ENCODE results near the gene TMSB15B.
A peak's percentile ranks its signal among the peaks of the same experiment; 100 is the strongest.
"Not testable (repeated sequence)": the region's sequence is repeated elsewhere in the genome, so short reads cannot be mapped to it uniquely, and the experiment has no call there.

Gene TMSB15B

GRCh38 chrX:103962411-103963278, at the start of gene TMSB15B:
TSS of gene TMSB15B (plus strand) at chrX:103962627.
- not testable (repeated sequence) for DNase-seq (ENCODE audit: low read depth)

DNA sequence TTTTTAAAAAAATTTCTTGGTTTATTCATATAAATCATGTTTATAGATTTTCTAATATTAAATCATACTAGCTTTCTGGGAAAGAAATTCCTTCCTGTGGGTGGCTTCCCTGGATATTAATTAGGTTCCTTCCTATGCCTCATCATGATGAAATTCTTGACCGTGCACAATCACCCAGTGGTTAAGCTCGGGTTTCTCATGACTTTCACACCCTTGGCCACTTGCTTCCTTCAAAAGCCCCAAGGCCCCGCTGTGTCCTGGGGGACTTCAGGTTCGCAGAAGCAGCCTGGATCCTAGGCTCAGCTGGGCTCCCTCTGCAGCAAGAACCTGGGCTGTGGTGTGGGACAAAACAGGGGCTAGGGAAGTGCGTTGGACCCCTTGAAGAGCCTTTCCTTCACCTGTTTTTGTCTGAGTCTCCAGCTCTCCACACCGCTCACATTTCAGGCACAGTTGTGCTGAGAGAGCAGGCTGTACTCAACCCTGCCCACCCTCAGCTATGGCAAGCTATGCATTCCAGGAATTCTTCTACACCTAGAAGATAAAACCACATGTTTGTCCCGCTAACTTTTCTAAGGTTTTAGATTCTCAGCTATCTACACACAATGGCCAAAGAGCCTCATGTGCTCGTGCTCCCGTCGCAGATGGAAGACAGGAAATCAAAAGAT, 48.9 kb upstream of the TMSB15B start:
- DNase-seq (ENCODE audit: low read depth) = peak; percentile 31

DNA sequence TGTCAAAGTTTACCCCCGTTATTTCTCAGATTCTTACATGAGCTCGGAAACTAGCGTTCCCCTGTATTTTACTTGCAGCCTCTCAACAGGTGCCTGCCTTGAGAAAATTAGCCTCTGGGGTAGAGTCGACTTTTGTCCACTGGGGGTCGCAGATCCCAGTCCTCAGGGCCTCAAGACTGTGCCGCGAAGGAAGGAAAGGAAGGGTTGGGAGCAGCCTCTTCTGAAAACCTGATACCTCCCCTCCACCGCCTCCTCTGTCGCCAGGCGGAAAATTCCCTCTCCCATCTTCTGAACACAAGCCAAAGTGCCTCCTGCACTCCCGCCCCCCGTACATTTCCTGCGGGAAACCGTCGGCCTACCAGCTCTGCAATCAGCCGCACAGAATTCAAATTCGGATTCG, 44.4 kb upstream of the TMSB15B start:
- DNase-seq (ENCODE audit: low read depth) = peak; percentile 74

- DNase-seq (ENCODE audit: low read depth) = peak; percentile 69
Measured at GRCh38 chrX:103918571-103919269, 43.7 kb upstream of the TMSB15B start.

GRCh38 chrX:103919270-103919637, 43.2 kb upstream of the TMSB15B start:
- DNase-seq (ENCODE audit: low read depth) = peak; percentile 54

GRCh38 chrX:103920515-103920914, 41.9 kb upstream of the TMSB15B start:
- not testable (repeated sequence) for DNase-seq (ENCODE audit: low read depth)

- DNase-seq (ENCODE audit: low read depth) = no peak
Measured at GRCh38 chrX:103927030-103927429, 35.4 kb upstream of the TMSB15B start.

DNA sequence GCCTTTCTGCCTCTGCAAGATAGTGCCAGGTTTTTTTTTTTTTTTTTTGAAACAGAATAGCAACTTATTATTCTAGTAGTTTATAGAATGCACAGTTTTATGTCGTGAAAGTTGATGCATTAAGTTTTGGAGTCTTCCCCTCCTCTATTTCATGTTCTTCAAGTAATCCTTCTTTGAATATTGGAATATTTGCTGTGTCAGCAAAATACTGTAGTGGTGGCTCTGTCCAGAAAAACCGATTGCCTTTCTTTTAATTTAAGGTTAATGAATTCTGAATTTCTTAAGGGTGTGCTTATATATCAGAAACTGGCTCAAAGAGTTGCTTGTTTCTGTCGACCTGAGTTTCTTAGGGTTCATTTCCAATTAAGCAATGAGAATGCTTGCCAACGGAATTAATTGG, 34.8 kb upstream of the TMSB15B start:
- no peak for DNase-seq (ENCODE audit: low read depth)

DNA sequence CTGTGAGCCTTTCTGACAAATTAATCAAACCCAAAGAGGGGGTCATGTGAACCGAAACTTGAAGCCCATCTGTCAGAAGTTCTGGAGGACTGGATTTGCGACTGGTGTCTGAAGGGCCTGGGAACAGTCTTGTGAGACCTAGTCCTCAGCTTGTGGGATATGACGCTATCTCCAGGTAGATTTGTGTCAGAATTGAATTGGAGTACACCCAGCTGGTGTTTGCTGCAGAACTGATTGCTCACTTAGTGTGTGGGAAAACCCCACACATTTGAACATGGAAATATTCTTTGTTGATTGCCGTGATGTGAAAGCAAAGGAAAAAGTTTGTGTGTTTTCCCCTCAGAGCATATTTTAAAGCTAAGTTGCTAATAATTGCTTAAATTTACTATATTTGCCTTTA, 30.3 kb upstream of the TMSB15B start:
- no peak for DNase-seq (ENCODE audit: low read depth)

DNA sequence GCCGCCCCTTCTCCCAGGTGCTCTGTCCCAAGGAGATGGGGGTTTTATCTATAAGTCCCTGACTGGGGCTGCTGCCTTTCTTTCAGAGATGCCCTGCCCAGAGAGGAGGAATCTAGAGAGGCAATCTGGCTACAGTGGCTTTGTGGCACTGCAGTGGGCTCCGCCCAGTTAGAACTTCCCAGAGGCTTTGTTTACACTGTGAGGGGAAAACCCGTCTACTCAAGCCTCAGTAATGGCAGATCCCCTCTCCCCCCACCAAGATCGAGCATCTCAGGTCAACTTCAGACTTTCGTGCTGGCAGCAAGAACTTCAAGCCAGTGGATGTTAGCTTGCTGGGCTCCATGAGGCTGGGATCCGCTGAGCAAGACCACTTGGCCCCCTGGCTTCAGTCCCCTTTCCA, 22.2 kb upstream of the TMSB15B start:
- not testable (repeated sequence) for DNase-seq (ENCODE audit: low read depth)

GRCh38 chrX:103941201-103941975, 21.0 kb upstream of the TMSB15B start:
- peak; percentile 43 for DNase-seq (ENCODE audit: low read depth)

- no peak for DNase-seq (ENCODE audit: low read depth)
Measured at GRCh38 chrX:103949506-103949905, 12.9 kb upstream of the TMSB15B start.

GRCh38 chrX:103953353-103953752, 9.1 kb upstream of the TMSB15B start:
- no peak for DNase-seq (ENCODE audit: low read depth)

DNA sequence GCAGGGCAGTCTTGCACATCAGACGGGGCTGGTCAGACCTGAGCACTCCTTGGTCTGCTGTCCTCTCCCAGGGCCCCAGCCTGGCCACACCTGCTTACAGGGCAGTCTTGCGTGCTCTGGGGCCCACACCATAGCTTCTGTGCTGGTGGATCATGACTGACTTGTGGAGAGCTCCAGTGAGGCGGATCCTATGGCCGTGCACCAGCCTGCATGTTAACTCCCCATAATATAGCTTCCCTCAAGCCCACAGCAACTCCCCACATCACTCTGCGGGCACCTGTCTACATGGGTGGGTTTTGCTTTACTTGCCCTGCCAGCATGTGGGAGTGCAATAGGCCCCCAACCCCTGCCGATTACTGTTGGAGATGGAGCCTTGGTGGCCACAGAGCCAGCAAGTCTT, 8.2 kb upstream of the TMSB15B start:
- DNase-seq (ENCODE audit: low read depth) = no peak

- not testable (repeated sequence) for DNase-seq (ENCODE audit: low read depth)
Measured at GRCh38 chrX:103960599-103960998, 1.8 kb upstream of the TMSB15B start.

- DNase-seq (ENCODE audit: low read depth) = not testable (repeated sequence)
Measured at GRCh38 chrX:103983508-103983907, 21.1 kb downstream of the TMSB15B start.

GRCh38 chrX:103999234-103999633, 36.8 kb downstream of the TMSB15B start:
- DNase-seq (ENCODE audit: low read depth) = no peak

- DNase-seq (ENCODE audit: low read depth) = no peak
Measured at GRCh38 chrX:104008831-104009230, 46.4 kb downstream of the TMSB15B start.

GRCh38 chrX:104013158-104013557, 50.7 kb downstream of the TMSB15B start:
- DNase-seq (ENCODE audit: low read depth) = no peak

DNA sequence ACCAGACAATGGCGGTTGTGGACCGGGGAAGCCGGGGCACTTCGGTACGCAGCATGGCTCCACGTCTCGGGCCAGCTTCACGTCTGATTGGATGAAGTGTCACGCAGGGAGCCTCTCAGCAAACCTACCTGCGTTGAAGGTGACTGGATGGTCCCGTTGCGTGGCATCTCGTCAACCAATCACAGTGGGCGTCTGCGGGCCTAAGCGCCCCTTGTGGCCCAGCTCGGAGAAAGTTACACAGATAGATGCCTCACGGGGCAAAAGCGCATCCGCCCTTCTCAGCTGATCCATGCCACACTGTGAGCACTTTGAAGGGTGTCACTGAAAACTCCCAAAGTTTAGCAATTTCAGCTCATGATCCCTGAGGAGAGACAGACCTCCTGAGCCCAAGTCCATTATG, 51.2 kb downstream of the TMSB15B start, which contains the start of gene H2BW1:
TSS of gene H2BW1 (minus strand) at position 103 of the 400 bp plus-strand sequence. CDS start 132 bp downstream, outside the sequence.
- no peak for DNase-seq (ENCODE audit: low read depth)

- not testable (repeated sequence) for DNase-seq (ENCODE audit: low read depth)
Measured at GRCh38 chrX:104015576-104015975, 53.1 kb downstream of the TMSB15B start.
